ENCODE measurements around the gene DPYSL5. TPM values are rescaled to one million over a fixed set of nuclear protein-coding genes. Genes with fewer than 3 reads are reported as not detected.

Gene DPYSL5
- total and polyA plus RNA-seq, 2 of the 8 experiments (the other 6 are each of a cell fraction or from before 2014, with no cell fraction given) = 11.9 to 16.4 TPM

DNA sequence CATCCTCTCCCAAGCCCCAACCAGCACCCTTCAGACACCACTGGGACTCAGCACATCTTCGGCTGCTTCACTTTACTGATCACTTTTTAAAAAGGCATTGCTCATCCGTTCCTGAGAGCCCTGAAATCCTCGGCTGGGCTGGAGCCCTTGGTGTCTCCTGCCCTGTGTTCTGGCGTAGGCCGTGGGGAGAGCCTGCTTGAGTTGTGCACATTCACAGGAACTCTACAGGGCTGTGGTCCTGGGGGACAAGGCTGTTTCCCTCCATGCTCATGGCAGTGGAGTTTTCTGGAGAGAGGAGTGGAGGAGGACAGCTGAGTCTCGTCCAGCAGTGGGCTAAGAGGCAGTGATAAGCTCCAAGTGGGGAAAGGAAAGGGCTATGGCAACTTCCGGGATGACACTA lies 46.1 kb upstream of the DPYSL5 start:
- no peaks in the 10 kb centered on the region for H3K27me3 ChIP-seq (replicated peaks in 1 of 4; ENCODE audit: control insufficient read depth in 3 of 4, extremely low read depth in 1 of 4, insufficient read depth in 3 of 4, low read length in 3 of 4)
- H2BK20ac ChIP-seq (ENCODE audit: low read length) = no peak overlapping the region
- H3K18ac ChIP-seq (ENCODE audit: extremely low read depth, low read length) = no peak overlapping the region
- H3K4me1 ChIP-seq (replicated peaks in 1 of 4; ENCODE audit: control insufficient read depth in 3 of 4, insufficient read depth in 4 of 4, low read length in 3 of 4) = no peaks in the 10 kb centered on the region
- POLR2A ChIA-PET (ENCODE audit: partially characterized antibody) = no interaction called here
- H3K79me2 ChIP-seq (ENCODE audit: control insufficient read depth in 1 of 2, insufficient read depth in 2 of 2, low read length in 2 of 2) = no peaks in the 10 kb centered on the region
- H4K20me1 ChIP-seq (replicated peaks in 1 of 2; ENCODE audit: control insufficient read depth in 1 of 2, insufficient read depth in 2 of 2, low read length in 2 of 2) = no peaks in the 10 kb centered on the region
- H2BK5ac ChIP-seq (ENCODE audit: low read depth, low read length) = no peak overlapping the region
- H2BK15ac ChIP-seq (ENCODE audit: low read length) = no peak overlapping the region
- WGBS, 2 experiments (ENCODE audit: extremely low coverage in 1 of 2, insufficient coverage in 1 of 2, insufficient read length in 1 of 2, insufficient replicate concordance in 2 of 2, low coverage in 1 of 2, low lambda C conversion rate in 2 of 2, missing lambda C conversion rate in 1 of 2) = 95% methylated on average over 7 of the region's 7 CpGs; no CpG with 5 or more reads in 1 of the 2 experiments
- no peak overlapping the region for H3K4me3 ChIP-seq (ENCODE audit: extremely low read depth in 1 of 4, insufficient read depth in 2 of 4, low read depth in 3 of 4, low read length in 4 of 4)
- DNase-seq (ENCODE audit: low read depth in 1 of 2, low spot score in 2 of 2) (no peak), FAIRE-seq (no peak)
- no peaks in the 10 kb centered on the region for H3K9me3 ChIP-seq (ENCODE audit: insufficient read depth in 2 of 2, low read depth in 1 of 2, low read length in 1 of 2)
- no peak overlapping the region for H2BK120ac ChIP-seq (replicated peaks; ENCODE audit: low read depth, low read length)
- CTCF ChIA-PET (ENCODE audit: partially characterized antibody) = no interaction called here
- peaks cover 0 to 9% (median 3%) of the 10 kb centered on the region in 4 experiments; a peak in 3 of 8 replicates for H3K36me3 ChIP-seq (ENCODE audit: control insufficient read depth in 2 of 4, insufficient read depth in 4 of 4, low read length in 3 of 4)
- no peak overlapping the region for H2BK12ac ChIP-seq (ENCODE audit: low read depth, low read length)
- H3K23me2 ChIP-seq (ENCODE audit: low read depth, low read length) = no peaks in the 10 kb centered on the region
- H4K91ac ChIP-seq (replicated peaks; ENCODE audit: insufficient read length, low read length) = no peak overlapping the region
- no peak overlapping the region for H3K9ac ChIP-seq (replicated peaks in 1 of 4; ENCODE audit: extremely low read depth in 1 of 4, low read depth in 3 of 4, low read length in 3 of 4)
- no peak overlapping the region for H4K8ac ChIP-seq (ENCODE audit: extremely low read depth, insufficient read depth, low read length)
- no peaks in the 10 kb centered on the region for H3K79me1 ChIP-seq (ENCODE audit: low read depth, low read length)
- H3K14ac ChIP-seq (ENCODE audit: insufficient read length) = no peak overlapping the region
- H3K4me2 ChIP-seq (ENCODE audit: insufficient read depth in 1 of 2, low read depth in 2 of 2, low read length in 2 of 2) = no peak overlapping the region
- H3K56ac ChIP-seq (replicated peaks; ENCODE audit: insufficient read length, low read depth, low read length) = no peak overlapping the region
- no peak overlapping the region for H2AK5ac ChIP-seq (ENCODE audit: low read depth, low read length)
- no peak overlapping the region for H4K5ac ChIP-seq (ENCODE audit: insufficient read length, low read depth, low read length)
- no peak overlapping the region for H2AFZ ChIP-seq (ENCODE audit: low read length)
- H3K23ac ChIP-seq (ENCODE audit: insufficient read length) = no peak overlapping the region
- no peak overlapping the region for H3K4ac ChIP-seq (replicated peaks; ENCODE audit: insufficient read length, low read depth, low read length)
- no peak overlapping the region for H3K27ac ChIP-seq (ENCODE audit: low read depth, low read length)
- no peak for TF ChIP-seq TAF1 (IDR thresholded peaks at IDR 0.05; ENCODE audit: low read depth, low read length)
- TF ChIP-seq HDAC2 (IDR thresholded peaks at IDR 0.05; ENCODE audit: borderline replicate concordance in 1 of 2, low read depth in 2 of 2, low read length in 2 of 2) = no peak
